Testis (tissue), 2 donors: ENCODE data around the gene ZNF335.

Source experiments
- CTCF ChIP-seq, 3 experiments: fragments of 450-650 bp in 2 of 3; fragments of 200-600 bp in 1 of 3; sonication (generic) in 1 of 3; IDR thresholded peaks; one replicate each; pipeline ENCODE4 v1.5.1; 2016 to 2019; ENCODE audit warnings: antibody characterized with exemption in 3 of 3, mild to moderate bottlenecking in 2 of 3, moderate library complexity in 1 of 3
- POLR2A ChIP-seq: fragments of 450-650 bp; IDR thresholded peaks from one replicate; pipeline ENCODE4 v1.6.1; 2017; ENCODE audit warnings: antibody characterized with exemption, mild to moderate bottlenecking, moderate library complexity

- TF ChIP-seq CTCF (IDR thresholded peaks at IDR 0.05) (no peak), POLR2A (no peak)
Observed at GRCh38 chr20:45924391-45925261, 47.4 kb downstream of the ZNF335 start.
